Stimulated activated naive CD4-positive, alpha-beta T cell treated with Interleukin-2 at 50 U/mL for 16 hours (primary cell): Measurements from ENCODE around the gene PRRX2.

ENCODE experiments used
- DNase-seq: peaks from one replicate; lab custom pipeline; 2025; lab: John Stamatoyannopoulos, UW

PRRX2 gene

GRCh38 chr9:129682381-129682780 is 16.9 kb downstream of the PRRX2 start:
- no peak for DNase-seq

GRCh38 chr9:129685220-129685932 is 19.9 kb downstream of the PRRX2 start:
- no peak for DNase-seq

GRCh38 chr9:129685933-129686259 is 20.4 kb downstream of the PRRX2 start:
- no peak for DNase-seq

- DNase-seq = no peak
Measured at GRCh38 chr9:129686736-129687135, 21.3 kb downstream of the PRRX2 start.

GRCh38 chr9:129687391-129687790 is 21.9 kb downstream of the PRRX2 start:
- no peak for DNase-seq

- no peak for DNase-seq
Measured at GRCh38 chr9:129688285-129689043, 23.0 kb downstream of the PRRX2 start.

GRCh38 chr9:129692534-129692933 is 27.1 kb downstream of the PRRX2 start:
- DNase-seq = no peak

GRCh38 chr9:129693741-129694140 is 28.3 kb downstream of the PRRX2 start:
- DNase-seq = no peak

GRCh38 chr9:129694243-129694646 is 28.8 kb downstream of the PRRX2 start:
- DNase-seq = no peak

- no peak for DNase-seq
Measured at GRCh38 chr9:129695870-129696269, 30.4 kb downstream of the PRRX2 start.

- DNase-seq = no peak
Measured at GRCh38 chr9:129696944-129697655, 31.7 kb downstream of the PRRX2 start.

GRCh38 chr9:129697656-129698253 is 32.3 kb downstream of the PRRX2 start:
- DNase-seq = no peak

- no peak for DNase-seq
Measured at GRCh38 chr9:129698254-129698757, 32.9 kb downstream of the PRRX2 start.

GRCh38 chr9:129701054-129701453 is 35.6 kb downstream of the PRRX2 start:
- no peak for DNase-seq

- DNase-seq = no peak
Measured at GRCh38 chr9:129701549-129701948, 36.1 kb downstream of the PRRX2 start.

GRCh38 chr9:129702589-129703520 is 37.4 kb downstream of the PRRX2 start:
- no peak for DNase-seq

- DNase-seq = no peak
Measured at GRCh38 chr9:129703667-129704355, 38.4 kb downstream of the PRRX2 start.

- no peak for DNase-seq
Measured at GRCh38 chr9:129704807-129705206, 39.4 kb downstream of the PRRX2 start.

- no peak for DNase-seq
Measured at GRCh38 chr9:129708793-129709192, 43.3 kb downstream of the PRRX2 start.

GRCh38 chr9:129709438-129710168 is 44.2 kb downstream of the PRRX2 start:
- no peak for DNase-seq
